HG03521 (cell line): ENCODE results near the gene TUBGCP2.

Experiments
- ATAC-seq: cut with Tn5 transposase; IDR thresholded peaks from one replicate; pipeline ENCODE4 v1.9.1; 2021; ENCODE audit warnings: mild to moderate bottlenecking, moderate library complexity; ENCODE audit not compliant: unreplicated experiment

Gene TUBGCP2

DNA sequence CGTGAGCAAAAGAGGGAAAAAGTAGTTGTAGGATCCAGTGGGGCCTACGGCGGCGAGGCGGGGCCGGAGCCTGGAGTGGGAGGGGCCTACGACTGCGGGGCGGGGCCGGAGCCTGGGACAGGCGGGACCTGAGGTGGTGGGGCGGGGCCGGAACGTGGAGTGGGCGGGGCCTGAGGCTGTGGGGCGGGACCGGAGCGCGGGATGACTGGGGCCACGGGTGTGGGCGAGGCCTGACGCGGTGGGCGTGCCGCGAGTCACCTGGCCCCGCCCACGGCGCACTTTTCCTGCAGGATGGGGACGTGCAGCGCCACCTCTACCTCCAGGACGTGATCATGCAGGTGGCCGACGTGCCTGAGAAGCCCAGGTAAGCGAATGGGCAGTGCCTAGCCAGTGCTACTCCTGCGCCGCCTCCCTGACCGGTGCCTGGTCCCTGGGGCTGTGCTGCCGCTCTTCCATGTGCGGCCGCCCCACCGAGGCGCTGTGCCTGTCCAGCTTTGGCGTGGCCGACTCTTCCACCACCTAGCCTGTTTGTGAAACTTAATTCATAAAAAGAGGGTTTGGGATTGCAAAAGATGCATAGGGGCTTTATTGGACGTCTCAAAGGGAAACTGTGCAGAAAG lies 538 bp upstream of the TUBGCP2 start:
- peak; percentile 72 for ATAC-seq

DNA sequence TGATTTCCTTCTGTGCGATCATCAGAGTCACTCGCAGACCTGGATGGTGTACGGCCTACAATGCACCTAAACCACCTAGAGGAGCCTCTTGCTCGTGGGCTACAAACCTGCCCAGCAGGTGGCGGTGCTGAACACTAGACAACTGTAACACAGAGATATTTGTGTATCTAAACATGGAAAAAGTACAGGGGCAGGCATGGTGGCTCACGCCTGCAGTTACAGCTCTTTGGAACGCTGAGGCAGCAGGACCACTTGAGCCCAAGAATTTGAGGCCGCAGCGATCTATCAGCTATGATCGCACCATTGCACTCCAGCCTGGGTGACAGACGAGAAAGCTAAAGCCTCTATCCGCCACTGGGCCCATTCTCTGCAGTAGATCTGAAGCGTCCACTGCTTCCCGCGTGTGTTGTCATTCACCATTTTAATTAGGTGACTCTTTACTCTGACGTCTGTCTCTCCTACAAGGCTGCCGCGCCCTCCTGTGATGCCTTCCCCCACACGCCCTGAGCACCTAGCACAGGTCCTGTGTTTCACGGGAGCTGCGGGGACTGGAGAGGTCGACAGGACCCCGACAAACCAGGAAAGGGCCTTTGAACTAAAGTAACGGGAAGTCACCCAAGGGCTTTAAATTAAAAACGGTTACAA lies 774 bp downstream of the TUBGCP2 start:
- ATAC-seq, result no peak

GRCh38 chr10:133306941-133307379 lies 1.7 kb downstream of the TUBGCP2 start:
- ATAC-seq, result no peak

DNA sequence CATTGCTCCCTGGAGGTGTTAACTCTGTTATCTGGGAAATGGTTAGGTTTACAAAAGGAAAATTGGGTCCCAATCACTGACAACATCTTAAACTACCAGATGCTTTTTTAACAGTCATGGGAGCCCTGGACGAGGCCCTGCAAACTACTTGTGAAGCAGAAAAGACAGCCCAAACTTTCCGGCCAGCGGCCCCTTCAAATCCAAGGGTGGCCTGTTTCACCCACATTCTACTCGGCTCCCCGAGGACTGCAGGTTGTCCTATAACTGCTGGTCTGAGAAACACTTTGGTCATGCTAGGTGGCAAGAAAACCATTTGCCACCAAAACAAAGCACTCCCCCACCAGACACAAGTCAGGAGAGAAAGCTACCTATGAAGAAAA lies 2.6 kb downstream of the TUBGCP2 start:
- no peak for ATAC-seq

DNA sequence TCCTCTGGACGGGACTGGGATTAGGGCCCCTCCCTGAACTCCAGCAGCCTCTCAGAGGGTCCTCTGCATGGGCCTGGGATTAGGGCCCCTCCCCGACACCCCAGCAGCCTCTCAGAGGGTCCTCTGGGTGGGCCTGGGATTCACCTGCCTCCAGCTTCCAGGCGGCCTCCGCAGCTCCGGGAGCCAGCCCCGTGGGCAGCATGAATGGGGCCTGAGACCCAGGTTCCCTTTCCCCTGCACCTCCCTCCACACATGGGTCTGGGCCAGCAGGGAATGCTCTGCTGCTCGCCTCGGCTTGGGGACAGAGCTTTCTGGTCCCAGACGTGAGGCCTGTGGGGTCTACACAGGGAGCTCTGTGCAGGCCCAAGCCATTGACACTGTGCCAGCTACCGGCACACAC lies 5.5 kb downstream of the TUBGCP2 start:
- ATAC-seq, result no peak

DNA sequence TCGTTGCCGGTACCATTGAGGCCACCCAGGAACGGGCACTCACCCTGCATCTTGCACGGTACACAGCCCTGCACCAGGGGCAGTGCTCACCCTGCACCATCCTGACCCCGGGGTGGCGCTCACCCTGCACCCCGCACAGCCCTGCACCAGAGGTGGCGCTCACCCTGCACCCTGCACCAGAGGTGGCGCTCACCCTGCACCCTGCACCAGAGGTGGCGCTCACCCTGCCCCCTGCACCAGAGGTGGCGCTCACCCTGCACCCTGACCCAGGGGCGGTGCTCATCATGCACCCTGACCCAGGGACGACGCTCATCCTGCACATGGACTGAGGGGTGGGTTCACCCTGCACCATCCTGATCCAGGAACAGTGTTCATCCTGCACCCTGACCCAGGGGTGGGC lies 6.4 kb downstream of the TUBGCP2 start:
- no peak for ATAC-seq

DNA sequence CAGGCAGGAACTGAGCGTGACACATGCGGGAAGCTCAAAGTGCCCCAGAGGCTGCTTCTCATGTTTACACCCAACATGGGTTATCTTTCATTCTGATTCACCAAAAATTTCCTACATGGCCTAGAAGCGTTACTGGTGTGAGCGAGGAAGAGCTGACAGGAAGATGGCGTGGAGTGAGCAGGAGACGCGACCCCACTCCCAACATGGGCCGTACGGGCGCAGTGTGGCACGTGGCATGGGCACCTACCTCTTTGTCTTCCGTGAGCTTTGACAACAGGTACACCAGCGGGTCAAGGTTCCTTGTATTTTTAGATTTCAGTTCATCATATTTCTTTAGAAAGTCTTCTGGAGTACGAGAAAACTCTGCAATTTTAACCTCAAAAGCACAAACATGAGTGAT lies 8.9 kb downstream of the TUBGCP2 start:
- no peak for ATAC-seq

DNA sequence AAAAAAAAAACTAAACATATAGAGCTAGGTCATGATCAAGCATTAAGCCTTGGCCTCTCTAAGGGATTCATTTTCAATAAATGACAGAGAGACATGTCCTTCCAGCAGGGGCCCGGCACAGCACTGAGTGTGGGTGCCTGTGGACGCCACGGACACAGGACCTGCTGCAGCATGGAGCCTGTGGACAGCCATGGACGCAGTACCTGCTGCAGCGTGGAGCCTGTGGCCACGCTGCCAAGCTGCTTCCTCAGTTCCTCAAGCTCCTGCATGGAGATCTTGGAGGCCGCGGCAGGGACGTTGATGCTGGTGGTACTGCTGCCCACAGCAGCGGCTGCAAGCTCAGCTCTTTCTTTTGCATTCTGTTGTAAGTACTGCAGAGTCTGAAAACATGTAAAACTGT lies 9.4 kb downstream of the TUBGCP2 start:
- no peak for ATAC-seq

DNA sequence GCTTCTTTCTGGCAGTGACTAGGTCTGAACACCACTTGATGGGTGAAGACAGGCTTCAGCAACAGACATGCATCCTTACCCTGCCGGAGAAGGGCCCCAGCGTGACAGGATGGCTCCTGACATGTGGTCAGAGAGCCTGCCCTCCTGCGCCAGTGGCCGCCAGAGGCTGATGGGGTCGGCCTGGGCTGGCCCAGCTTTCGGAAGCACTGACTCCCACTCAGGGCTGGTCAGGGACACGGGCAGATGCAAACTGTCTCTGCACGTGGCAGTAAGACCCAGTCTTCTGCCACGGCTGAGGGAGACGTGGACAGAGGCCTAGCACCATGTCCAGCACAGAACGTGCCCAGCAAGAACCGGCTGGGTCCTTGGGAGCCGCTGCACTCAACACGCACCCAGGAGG lies 10.2 kb downstream of the TUBGCP2 start:
- ATAC-seq, result no peak

DNA sequence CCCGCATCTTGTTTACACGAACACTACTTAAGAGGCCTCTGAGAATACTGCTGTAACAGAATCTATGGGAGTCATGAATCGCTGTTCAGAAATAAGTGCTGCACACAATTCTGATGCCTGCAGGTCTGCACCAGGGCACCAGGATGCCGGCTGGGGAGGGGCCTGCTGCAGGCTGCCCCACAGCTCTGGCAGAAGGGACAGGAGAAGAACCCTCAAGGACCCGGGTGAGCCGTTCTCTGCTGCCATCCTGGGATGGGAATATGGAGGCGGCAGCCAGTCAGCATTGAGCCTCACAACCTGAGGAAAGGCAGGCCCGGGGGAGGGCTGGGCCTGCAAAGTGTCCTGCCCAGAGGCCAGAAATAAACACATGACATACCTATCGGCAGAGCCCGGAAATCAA lies 11.2 kb downstream of the TUBGCP2 start:
- no peak for ATAC-seq

GRCh38 chr10:133295426-133296320 lies 13.0 kb downstream of the TUBGCP2 start:
- no peak for ATAC-seq

GRCh38 chr10:133294189-133294588 lies 14.5 kb downstream of the TUBGCP2 start:
- no peak for ATAC-seq

GRCh38 chr10:133293810-133294119 lies 14.9 kb downstream of the TUBGCP2 start:
- ATAC-seq, result no peak

DNA sequence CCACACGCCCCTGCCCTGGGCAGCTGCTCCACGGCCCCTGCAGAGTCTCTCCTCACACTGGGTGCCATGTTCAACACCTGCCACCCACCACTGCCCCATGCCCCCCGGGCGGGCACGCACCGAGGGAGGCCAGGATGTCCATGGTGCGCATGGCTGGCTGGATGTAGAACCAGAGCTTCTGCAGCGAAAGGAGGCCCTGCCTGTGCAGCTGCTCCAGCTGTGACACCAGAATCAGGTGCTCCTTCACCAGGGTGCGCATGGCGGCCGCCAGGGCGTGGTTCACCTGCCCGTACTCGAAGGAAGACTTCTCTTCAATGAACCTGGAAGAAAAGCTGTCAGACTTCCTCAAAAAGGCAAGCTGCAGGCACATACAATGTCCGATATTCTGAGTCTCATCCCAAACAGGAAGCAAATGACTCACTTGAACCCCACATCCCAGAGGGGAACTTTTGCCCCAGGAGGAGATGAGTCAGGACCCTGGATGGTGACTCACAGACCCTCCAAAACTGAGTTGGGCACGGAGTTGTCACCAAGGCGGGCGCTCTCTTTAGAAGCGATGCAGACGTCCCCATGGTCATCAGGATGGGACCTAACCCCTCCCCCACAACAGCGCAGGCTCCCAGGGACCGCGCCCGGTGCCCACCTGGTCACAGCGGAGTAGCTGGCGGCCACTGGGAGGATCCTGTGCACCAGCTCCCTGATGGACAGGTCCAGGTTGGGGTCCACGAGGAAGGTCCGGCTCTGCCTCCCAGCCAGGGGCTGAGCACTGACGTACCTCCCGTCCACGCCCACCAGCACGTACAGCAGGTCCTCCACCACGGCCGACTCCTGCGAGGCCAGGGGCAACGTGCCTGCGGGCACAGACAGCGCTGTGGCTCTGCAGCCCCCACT lies 15.5 kb downstream of the TUBGCP2 start:
- no peak for ATAC-seq

DNA sequence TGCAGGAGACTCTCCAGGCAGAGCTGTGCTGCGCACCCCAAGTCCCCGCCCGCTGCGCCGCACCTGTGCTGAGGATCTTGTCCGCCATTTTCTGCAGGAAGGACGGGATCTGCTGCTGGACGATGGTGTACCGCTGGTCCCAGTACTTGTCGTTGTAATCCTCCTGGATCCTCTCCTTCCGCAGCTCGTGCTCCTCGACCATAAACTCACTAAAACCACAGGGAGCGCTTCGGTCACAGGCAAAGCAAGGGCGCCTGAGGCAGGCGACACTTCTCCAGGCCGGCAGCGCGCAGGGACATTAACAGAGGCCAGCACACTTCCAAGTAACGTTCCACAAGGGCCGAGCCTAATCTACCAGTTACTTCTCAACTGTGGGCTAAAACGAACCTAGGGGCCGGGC lies 18.9 kb downstream of the TUBGCP2 start:
- no peak for ATAC-seq

GRCh38 chr10:133287832-133288500 lies 20.7 kb downstream of the TUBGCP2 start:
- ATAC-seq, result no peak

GRCh38 chr10:133286366-133286765 lies 22.3 kb downstream of the TUBGCP2 start:
- ATAC-seq, result no peak

- ATAC-seq, result no peak
Measured at GRCh38 chr10:133285217-133285616, 23.5 kb downstream of the TUBGCP2 start.

DNA sequence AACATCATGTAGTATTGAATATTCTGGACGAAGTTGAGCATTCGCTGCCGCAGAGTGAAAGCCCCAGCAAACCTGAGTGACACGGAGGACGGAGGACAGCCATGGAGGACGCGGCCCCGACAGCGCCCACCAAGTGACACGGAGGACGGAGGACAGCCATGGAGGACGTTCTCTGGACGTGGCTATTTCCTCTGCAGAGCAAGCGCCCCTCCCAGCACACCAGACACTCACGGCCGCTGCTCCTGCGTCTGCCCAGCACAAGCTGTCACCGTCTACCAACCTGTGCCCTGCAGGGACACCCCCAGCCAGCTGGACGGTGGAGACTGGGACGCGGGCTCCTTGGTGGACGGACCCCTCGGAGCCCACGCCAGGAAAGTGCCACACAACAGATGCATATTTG lies 24.7 kb downstream of the TUBGCP2 start:
- no peak for ATAC-seq

DNA sequence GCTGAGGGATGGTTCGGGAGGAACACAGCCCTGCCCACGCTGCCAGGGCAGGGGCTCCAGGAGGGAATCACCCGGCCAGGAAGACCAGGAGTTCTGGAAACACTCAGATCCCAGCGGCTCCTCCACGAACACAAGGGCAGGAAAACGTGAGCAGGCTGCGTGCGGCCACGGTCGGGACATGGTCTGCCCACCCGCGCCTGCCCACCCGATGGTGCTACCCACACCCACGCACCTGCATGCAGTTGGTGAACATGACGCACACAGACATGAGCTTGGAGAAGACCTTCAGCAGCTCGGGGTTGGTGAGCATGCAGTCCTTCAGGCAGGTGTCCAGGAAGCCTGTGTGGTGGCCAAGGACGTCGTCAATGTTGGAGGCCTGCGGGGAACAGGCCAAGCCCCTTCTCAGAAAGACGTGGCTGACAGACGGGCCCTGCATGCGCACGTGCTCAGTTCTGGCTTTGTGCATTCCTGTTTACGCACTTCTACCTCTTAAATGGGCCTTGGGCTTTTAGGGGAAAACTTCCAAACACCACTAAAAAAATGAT lies 25.8 kb downstream of the TUBGCP2 start:
- no peak for ATAC-seq
